Measurements from ENCODE around the gene RREB1. TPM values are rescaled to one million over a fixed set of nuclear protein-coding genes. Genes with fewer than 3 reads are reported as not detected.

RREB1 gene
- total RNA-seq, 1 experiment from 2014 or later, result 5.3 TPM

- no peak for DNase-seq (ENCODE audit: low spot score)
Measured at GRCh38 chr6:7100072-7100752, 7.5 kb upstream of the RREB1 start.

- DNase-seq (ENCODE audit: low spot score), result no peak
Measured at GRCh38 chr6:7100753-7101081, 7.0 kb upstream of the RREB1 start.

- DNase-seq (ENCODE audit: low spot score), result no peak
Measured at GRCh38 chr6:7101290-7101689, 6.5 kb upstream of the RREB1 start.

GRCh38 chr6:7104752-7105151 is 3.0 kb upstream of the RREB1 start:
- no peak for DNase-seq (ENCODE audit: low spot score)

- DNase-seq (ENCODE audit: low spot score), result no peak
Measured at GRCh38 chr6:7106215-7106751, 1.5 kb upstream of the RREB1 start.

- DNase-seq (ENCODE audit: low spot score), result no peak
Measured at GRCh38 chr6:7106752-7107577, 796 bp upstream of the RREB1 start.

GRCh38 chr6:7108196-7108963 is 619 bp downstream of the RREB1 start:
- no peak for DNase-seq (ENCODE audit: low spot score)

- DNase-seq (ENCODE audit: low spot score), result peak; percentile 54
Measured at GRCh38 chr6:7108964-7109836, 1.4 kb downstream of the RREB1 start.

GRCh38 chr6:7110092-7110792 is 2.5 kb downstream of the RREB1 start:
- no peak for DNase-seq (ENCODE audit: low spot score)

GRCh38 chr6:7111095-7111690 is 3.4 kb downstream of the RREB1 start:
- no peak for DNase-seq (ENCODE audit: low spot score)

GRCh38 chr6:7112171-7112570 is 4.4 kb downstream of the RREB1 start:
- no peak for DNase-seq (ENCODE audit: low spot score)

- no peak for DNase-seq (ENCODE audit: low spot score)
Measured at GRCh38 chr6:7112741-7113313, 5.1 kb downstream of the RREB1 start.

- DNase-seq (ENCODE audit: low spot score), result no peak
Measured at GRCh38 chr6:7114744-7115458, 7.1 kb downstream of the RREB1 start.

- no peak for DNase-seq (ENCODE audit: low spot score)
Measured at GRCh38 chr6:7115543-7116231, 7.9 kb downstream of the RREB1 start.

GRCh38 chr6:7119272-7119801 is 11.6 kb downstream of the RREB1 start:
- no peak for DNase-seq (ENCODE audit: low spot score)

- DNase-seq (ENCODE audit: low spot score), result no peak
Measured at GRCh38 chr6:7121700-7122241, 14.0 kb downstream of the RREB1 start.

GRCh38 chr6:7122684-7123083 is 14.9 kb downstream of the RREB1 start:
- no peak for DNase-seq (ENCODE audit: low spot score)

- no peak for DNase-seq (ENCODE audit: low spot score)
Measured at GRCh38 chr6:7124114-7124513, 16.4 kb downstream of the RREB1 start.

All from H4 (cell line).